ENCODE measurements around the gene RLN2. TPM values are rescaled to one million over a fixed set of nuclear protein-coding genes. Genes with fewer than 3 reads are reported as not detected.
"Not testable (repeated sequence)": the region's sequence is repeated elsewhere in the genome, so short reads cannot be mapped to it uniquely, and the experiment has no call there.

RLN2 gene
- total RNA-seq, 6 experiments from 2014 or later: not detected

DNA sequence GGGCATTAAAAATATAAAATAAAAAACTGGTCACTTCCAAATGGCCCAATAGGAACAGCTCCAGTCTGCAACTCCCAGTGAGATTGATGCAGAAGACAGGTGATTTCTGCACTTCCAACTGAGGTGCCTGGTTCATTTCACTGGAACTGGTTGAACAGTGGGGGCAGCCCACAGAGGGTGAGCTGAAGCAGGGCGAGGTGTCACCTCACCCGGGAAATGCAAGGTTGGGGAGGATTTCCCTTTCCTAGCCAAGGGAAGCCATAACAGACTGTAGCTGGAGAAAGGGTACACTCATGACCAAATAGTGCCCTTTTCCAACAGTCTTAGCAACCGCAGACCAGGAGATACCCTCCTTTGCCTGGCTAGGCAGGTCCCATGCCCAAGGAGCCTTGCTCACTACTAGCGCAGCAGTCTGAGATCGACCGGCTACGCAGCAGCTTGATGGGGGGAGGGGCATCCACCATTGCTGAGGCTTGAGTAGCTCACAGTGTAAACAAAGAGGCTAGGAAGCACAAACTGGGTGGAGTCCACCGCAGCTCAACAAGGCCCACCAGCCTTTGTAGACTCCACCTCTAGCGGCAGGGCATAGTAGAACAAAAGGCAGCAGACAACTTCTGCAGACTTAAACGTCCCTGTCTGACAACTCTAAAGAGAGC lies 22.5 kb upstream of the RLN2 start:
- H3K27ac Mint-ChIP-seq: no peak overlapping the region
- peaks cover 12% of the 10 kb centered on the region for H3K27me3 Mint-ChIP-seq (ENCODE audit: insufficient read depth)
- no peaks in the 10 kb centered on the region for H3K4me1 Mint-ChIP-seq (ENCODE audit: low read depth)
- H3K4me3 Mint-ChIP-seq: no peak overlapping the region
- no peaks in the 10 kb centered on the region for H3K9me3 Mint-ChIP-seq
- TF ChIP-seq, protein P1, sequence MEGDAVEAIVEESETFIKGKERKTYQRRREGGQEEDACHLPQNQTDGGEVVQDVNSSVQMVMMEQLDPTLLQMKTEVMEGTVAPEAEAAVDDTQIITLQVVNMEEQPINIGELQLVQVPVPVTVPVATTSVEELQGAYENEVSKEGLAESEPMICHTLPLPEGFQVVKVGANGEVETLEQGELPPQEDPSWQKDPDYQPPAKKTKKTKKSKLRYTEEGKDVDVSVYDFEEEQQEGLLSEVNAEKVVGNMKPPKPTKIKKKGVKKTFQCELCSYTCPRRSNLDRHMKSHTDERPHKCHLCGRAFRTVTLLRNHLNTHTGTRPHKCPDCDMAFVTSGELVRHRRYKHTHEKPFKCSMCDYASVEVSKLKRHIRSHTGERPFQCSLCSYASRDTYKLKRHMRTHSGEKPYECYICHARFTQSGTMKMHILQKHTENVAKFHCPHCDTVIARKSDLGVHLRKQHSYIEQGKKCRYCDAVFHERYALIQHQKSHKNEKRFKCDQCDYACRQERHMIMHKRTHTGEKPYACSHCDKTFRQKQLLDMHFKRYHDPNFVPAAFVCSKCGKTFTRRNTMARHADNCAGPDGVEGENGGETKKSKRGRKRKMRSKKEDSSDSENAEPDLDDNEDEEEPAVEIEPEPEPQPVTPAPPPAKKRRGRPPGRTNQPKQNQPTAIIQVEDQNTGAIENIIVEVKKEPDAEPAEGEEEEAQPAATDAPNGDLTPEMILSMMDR (IDR thresholded peaks at IDR 0.05): no peak
- DNase-seq: no peak
- no peaks in the 10 kb centered on the region for H3K36me3 Mint-ChIP-seq (ENCODE audit: low read depth)

DNA sequence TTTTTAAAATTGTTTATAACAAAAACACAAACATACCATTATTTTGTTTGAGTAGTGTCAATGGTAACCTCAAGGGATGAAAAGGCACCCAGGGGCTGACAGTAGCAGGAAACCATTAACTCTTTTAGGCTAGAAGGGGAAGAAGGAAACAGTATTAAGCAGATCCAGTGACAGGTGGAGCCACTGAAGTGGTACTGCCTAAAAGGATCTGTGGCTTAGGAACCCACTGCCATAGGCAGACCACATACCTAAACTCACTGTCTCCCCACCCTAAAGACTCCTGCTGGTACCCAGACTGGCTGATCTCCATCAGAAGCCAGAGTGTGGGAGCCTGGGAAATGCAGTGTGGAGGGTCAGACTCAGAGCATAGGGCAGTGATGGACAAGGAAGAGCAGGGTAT lies 21.7 kb upstream of the RLN2 start:
- DNase-seq: no peak
- peaks cover 15% of the 10 kb centered on the region for H3K27me3 Mint-ChIP-seq (ENCODE audit: insufficient read depth)
- no peak overlapping the region for H3K27ac Mint-ChIP-seq
- TF ChIP-seq, protein P1 (IDR thresholded peaks at IDR 0.05): no peak
- H3K9me3 Mint-ChIP-seq: no peaks in the 10 kb centered on the region
- H3K4me3 Mint-ChIP-seq: no peak overlapping the region
- H3K36me3 Mint-ChIP-seq (ENCODE audit: low read depth): no peaks in the 10 kb centered on the region
- no peaks in the 10 kb centered on the region for H3K4me1 Mint-ChIP-seq (ENCODE audit: low read depth)

DNA sequence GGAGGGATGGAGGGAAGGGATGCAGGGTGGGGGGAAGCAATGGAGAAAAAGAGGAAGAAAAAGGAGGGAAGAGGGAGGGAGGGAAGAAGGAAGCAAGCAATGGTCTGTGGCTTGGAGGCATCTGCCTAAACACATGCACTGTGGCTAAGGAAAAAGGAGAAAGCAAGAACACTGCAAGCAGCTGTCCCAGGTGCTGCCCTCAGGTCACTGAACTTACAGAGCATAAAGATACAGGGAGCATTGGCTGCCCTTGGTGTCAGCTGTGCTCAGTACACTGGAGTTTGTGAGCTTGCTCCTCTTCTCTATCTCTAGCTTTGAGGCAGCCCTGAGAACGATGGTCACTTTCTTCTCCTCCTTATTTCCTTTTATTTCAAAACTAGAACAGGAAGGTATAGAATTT lies 17.1 kb upstream of the RLN2 start:
- not testable (repeated sequence) for H3K27ac Mint-ChIP-seq; H3K4me1 Mint-ChIP-seq (ENCODE audit: low read depth); DNase-seq; H3K4me3 Mint-ChIP-seq; H3K9me3 Mint-ChIP-seq; H3K36me3 Mint-ChIP-seq (ENCODE audit: low read depth); H3K27me3 Mint-ChIP-seq (ENCODE audit: insufficient read depth)

DNA sequence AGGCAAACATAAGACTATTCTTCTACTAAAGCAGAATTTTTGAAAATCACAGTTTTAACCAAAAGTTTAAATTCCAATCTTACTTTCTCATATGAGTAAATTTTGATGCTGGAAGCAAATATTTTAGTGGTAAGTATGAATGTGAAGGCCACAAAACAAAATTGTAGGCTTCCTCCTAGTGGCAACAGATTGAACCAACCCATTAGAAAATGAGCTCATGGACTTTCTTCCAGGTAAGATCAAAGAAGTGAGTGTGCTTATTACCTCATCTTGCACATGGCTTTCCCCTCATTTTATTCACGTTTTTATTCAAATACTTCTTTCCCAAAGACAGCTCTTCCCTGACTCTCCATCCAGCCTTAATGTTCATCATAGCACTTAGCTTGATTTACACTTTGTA lies 16.5 kb upstream of the RLN2 start:
- TF ChIP-seq, protein P1 (IDR thresholded peaks at IDR 0.05): peak; percentile 54
- peaks cover 5% of the 10 kb centered on the region; the same call in 1 of the 2 replicates for H3K9me3 Mint-ChIP-seq
- H3K4me1 Mint-ChIP-seq (ENCODE audit: low read depth): no peaks in the 10 kb centered on the region
- H3K27me3 Mint-ChIP-seq (ENCODE audit: insufficient read depth): peaks cover 6% of the 10 kb centered on the region; the same call in 1 of the 2 replicates
- DNase-seq: peak; percentile 10
- H3K36me3 Mint-ChIP-seq (ENCODE audit: low read depth): no peaks in the 10 kb centered on the region
- no peak overlapping the region for H3K27ac Mint-ChIP-seq
- no peak overlapping the region for H3K4me3 Mint-ChIP-seq

DNA sequence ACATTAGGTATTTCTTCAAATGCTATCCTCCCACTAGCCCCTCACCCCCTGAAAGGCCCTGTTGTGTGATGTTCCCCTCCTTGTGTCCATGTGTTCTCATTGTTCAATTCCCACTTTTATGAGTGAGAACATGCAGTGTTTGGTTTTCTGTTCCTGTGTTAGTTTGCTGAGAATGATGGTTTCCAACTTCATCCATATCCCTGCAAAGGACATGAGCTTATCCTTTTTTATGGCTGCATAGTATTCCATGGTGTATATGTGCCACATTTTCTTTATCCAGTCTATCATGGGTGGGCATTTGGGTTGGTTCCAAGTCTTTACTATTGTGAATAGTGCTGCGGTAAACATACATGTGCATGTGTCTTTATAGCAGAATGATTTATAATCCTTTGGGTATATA lies 11.9 kb upstream of the RLN2 start:
- DNase-seq; H3K4me1 Mint-ChIP-seq (ENCODE audit: low read depth); H3K27ac Mint-ChIP-seq; H3K4me3 Mint-ChIP-seq: not testable (repeated sequence)
- Mint-ChIP-seq H3K27me3 (ENCODE audit: insufficient read depth) (peaks cover 15% of the 10 kb centered on the region; the same call in 1 of the 2 replicates), H3K9me3 (peaks cover 20% of the 10 kb centered on the region), H3K36me3 (ENCODE audit: low read depth) (peaks cover 13% of the 10 kb centered on the region; the same call in 1 of the 2 replicates)

DNA sequence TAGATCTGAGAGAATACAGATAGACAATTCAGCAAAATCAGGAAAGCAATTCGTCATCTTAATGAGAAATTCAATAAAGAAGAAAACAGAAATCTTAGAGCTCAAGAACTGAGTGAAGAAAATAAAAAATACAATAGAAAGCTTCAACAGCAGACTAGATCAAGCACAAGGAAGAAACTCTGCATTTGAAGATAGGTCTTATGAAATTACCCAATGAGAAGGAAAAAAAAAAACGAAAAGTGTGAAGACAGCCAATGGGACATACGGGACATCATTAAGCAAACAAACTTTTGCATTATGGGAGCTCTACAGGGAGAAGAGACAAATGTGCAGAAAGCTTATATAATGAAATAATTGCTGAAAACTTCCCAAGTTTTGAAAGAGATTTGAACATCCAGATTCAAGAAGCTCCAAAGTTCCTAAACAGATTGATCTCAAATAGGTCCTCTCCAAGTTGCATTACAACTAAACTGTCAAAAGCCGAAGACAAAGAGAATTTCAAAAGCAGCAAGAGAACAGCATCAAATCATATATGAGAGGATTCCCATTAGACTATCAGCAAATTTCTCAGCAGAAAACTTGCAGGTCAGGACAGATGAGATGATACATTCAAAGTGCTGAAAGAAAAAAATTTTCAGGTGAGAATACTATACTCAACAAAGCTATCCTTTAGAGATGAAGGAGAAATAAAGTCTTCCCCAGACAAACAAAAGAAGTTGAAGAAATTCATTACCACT lies 10.8 kb upstream of the RLN2 start:
- Mint-ChIP-seq H3K9me3 (peaks cover 20% of the 10 kb centered on the region), H3K4me1 (ENCODE audit: low read depth) (no peaks in the 10 kb centered on the region), H3K27ac (no peak overlapping the region), H3K36me3 (ENCODE audit: low read depth) (peaks cover 13% of the 10 kb centered on the region; the same call in 1 of the 2 replicates), H3K27me3 (ENCODE audit: insufficient read depth) (peaks cover 17% of the 10 kb centered on the region), H3K4me3 (no peak overlapping the region)
- no peak for DNase-seq
- TF ChIP-seq, protein P1 (IDR thresholded peaks at IDR 0.05): no peak

All from HFFc6 (cell line).